A673 (cell line): ENCODE data around the gene UTP20.

Experiments used
- CTCF ChIP-seq: fragments of 300-800, 200-600 bp; sonication (generic); conservative IDR thresholded peaks from 2 replicates; pipeline ENCODE4 v1.5.1; 2017; ENCODE audit warnings: low read depth, mild to moderate bottlenecking, antibody characterized with exemption, low read length, moderate library complexity, mixed read lengths
- EZH2 ChIP-seq: fragments of 200-600 bp; sonication (generic); IDR thresholded peaks from 2 replicates; pipeline ENCODE4 v1.6.1; 2017; ENCODE audit warnings: borderline replicate concordance, low read depth, mild to moderate bottlenecking, mixed read lengths, antibody characterized with exemption, low read length; ENCODE audit not compliant: poor library complexity, severe bottlenecking

DNA sequence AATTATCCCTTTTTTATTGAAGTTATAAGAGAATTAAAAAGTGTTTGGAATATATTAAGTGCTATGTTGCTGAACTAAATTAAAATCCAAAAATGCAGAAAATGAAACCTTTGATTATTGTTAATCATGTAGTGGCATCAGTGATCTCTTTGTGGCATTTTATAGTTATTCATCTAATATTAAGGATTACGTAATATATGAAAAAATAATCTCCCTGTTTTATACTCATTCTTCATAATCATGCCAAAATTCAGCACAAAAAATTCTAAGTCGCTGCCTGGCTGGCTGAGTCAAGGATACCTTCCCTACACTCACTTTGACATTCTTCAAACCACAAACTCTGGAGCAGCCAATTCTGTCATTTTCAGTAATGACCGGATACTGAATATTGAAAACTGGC lies 64.0 kb downstream of the UTP20 start:
- TF ChIP-seq CTCF (no peak), EZH2 (no peak)
